HG02588 (cell line): ENCODE measurements around the gene NMNAT2.
"Not testable (repeated sequence)": the region's sequence is repeated elsewhere in the genome, so short reads cannot be mapped to it uniquely, and the experiment has no call there.

Source experiments
- ATAC-seq: cut with Tn5 transposase; IDR thresholded peaks from one replicate; pipeline ENCODE4 v1.9.1; 2021; ENCODE audit warnings: mild to moderate bottlenecking, moderate library complexity; ENCODE audit not compliant: unreplicated experiment

Gene NMNAT2

DNA sequence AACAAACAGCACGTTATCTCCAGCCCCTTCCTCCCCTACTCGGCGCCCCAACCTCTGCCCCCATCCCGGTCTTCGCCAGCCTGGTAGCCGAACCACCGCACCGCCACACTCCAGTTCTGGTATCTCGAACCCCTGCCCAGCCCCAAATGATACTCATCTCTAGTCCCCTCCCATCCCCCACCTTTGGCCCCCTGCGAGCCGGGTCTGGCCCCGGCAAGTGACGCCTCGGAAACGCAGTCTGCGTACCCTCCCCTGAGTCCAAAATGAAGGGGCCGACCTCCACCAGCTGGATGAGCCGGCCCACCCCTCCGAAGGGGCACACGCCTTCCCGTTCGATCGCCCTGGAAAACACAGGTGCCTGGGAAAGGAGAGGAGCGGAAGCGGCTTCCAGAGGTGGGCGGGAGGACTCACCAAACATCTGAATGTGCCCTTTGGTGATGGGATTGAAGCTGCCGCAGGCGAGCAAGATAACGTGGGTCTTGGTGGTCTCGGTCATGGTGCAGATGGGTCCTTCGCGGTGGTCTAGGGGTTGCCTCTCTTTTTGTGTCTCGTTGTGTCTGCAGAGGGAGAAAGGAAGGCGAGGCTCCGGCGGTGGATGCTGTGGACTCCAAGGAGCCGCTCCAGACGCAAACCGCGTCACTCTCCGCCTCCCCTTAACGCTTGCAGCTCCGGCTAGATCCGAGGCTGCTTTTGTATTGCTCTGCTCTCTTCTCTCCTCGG is at the start of gene NMNAT2:
TSS of gene NMNAT2 (minus strand) at position 609 of the 720 bp plus-strand sequence. CDS start at position 496, 113 bp downstream.
- no peak for ATAC-seq

DNA sequence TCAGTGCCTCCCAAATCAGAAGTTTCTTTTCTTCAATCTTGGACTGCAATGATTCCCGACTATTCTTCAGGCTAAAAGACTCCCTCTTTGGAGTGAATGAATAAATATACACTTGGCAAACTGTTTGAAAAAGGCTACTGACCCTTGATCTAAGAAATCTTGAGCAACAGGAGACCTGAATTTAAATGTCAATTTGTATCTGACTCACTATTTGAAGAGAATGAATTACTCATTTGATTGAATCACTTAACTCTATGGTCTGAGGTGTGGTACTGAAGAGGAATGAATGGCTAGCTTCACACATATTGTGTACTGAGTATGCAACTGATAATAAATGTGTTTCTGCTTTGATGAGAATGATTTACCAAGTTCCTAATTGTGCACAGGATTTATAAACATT is 49.5 kb upstream of the NMNAT2 start:
- ATAC-seq, result no peak

DNA sequence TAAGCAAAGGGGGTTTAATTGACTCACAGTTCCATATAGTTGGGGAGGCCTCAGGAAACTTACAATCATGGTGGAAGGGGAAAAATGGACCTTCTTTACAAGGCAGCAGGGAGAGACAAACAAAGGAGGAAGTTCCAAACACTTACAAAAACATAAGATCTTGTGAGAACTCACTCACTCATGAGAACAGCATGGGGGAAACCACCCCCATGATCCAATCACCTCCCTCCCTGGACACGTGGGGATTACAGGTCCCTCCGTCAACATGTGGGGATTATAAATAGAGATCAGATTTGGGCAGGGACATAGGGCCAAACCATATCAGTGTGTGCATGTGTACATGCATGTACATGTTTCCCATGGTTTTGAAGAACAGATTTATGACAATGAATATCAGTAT is 48.6 kb upstream of the NMNAT2 start:
- no peak for ATAC-seq

DNA sequence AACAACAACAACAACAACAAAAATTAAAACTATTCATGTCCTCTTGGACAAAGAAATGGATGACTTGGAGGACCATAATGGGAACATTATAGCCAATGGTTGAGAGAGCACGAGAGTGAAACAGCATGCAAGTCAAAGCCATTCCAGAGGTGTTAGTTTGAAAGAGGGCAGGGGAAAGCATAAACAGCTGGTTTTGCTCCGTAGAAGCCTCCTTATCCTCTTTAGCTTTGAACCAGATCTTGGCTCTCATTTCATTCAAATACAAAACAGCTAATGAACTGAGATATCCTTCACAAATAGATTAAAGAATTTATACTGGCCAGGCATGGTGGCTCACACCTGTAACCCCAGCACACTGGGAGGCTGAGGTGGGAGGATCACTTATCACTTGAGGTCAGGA is 45.4 kb upstream of the NMNAT2 start:
- no peak for ATAC-seq

DNA sequence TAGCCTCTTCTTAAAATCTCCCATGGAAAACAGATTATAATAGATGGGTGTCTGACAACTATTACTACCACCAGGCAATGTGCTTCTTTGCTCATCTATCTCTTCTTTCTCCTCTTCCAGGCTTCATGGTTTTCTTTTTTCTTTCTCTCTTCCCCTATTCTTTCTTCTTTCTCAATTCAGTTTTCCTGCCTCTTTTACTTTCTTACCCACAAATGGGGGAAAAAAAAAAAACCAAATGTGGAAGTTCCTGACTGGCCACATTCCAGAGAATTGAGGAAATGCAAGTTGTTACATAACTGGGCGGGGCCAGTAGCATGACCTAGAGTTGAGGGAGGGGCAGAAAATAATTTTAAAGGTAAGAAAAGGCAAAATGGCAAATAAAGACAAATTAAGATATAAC is 43.2 kb upstream of the NMNAT2 start:
- no peak for ATAC-seq

DNA sequence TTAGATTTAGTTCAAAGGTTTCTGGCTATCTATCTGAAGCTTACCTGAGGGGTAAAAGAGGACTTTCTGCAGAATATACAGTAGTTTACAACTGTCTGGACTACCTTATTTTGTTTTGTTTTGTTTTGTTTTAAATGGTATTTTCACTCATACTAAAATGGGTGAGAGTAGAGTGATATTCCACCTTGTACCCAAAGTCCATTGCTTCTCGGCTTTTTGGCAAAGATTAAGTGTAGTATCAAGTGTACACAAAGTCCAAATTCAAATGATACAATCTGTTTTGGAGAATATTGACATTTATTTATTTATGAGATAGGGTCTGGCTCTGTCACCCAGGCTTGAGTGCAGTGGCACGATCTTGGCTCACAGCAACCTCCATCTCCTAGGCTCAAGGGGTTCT is 42.4 kb upstream of the NMNAT2 start:
- no peak for ATAC-seq

DNA sequence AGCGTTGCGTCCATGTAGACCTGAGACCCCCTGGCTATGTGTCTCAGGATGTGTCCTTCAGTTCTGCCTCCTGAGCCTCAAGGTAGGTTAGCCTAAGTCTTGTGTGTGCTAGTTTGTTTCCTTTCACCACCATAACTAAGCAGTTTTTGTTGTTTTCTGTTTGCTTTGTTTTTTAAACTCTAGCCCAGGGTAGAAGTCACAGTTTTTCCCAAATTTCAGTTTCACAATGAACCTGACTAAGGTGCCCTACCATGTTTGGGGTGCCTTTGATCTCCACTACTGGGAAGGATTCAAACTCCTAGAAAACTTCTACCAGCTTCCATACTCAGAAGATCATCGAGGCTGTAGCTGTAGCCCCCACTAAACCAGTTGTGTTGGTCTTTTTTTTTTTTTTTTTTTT is 39.3 kb upstream of the NMNAT2 start:
- ATAC-seq, result no peak

DNA sequence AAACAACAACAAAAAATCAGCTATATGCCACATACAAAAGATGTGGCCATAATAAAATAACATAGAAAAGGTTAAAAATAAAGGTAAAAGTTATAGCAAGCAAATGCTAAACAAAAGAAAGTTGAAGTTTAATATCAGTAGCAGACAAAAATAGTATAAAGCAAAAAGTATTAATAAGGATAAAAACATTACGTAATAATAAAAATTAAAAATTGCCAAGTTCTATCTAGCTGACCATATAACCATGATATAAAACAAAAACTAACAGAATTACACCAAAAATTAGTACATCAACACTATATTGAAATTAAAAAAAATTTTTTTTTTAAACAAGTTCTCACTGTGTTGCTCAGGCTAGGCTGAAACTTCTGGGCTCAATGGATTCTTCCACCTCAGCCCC is 38.6 kb upstream of the NMNAT2 start:
- no peak for ATAC-seq

DNA sequence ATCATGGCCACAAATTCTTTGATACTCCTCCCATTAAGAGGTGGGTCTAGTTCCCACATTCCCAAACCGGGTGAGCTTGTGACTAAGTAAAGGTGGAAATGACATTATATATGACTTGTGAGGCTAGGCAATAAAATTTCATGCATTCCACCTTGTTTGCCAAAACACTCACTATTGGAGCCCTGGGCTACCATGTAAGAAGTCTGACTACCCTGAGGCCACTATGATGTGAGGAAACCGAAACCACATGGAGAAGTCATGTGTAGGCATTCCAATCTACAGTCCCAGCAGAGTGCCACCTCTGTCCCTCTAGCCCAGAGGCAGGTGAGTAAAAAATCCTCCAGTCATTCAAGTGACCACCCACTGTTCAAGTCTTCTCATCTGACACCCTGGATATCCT is 36.2 kb upstream of the NMNAT2 start:
- ATAC-seq, result no peak

DNA sequence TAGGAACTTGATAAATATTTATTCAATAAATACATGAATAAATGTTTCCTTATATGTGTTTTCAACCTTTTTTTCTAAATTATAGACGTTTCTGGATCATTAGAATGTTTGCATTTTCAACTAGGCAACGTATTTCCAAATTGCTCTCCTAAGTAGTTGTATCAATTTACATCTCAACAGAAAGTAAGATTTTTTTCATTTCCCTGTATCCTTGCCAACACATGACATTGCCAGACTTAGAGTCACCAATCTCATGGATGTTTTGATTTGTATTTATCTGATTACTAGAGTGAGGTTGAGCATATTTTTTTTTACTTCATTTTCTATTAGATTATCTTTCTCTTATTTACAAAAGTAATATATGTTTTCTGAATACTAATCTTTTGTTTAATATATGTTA is 31.9 kb upstream of the NMNAT2 start:
- ATAC-seq, result no peak

DNA sequence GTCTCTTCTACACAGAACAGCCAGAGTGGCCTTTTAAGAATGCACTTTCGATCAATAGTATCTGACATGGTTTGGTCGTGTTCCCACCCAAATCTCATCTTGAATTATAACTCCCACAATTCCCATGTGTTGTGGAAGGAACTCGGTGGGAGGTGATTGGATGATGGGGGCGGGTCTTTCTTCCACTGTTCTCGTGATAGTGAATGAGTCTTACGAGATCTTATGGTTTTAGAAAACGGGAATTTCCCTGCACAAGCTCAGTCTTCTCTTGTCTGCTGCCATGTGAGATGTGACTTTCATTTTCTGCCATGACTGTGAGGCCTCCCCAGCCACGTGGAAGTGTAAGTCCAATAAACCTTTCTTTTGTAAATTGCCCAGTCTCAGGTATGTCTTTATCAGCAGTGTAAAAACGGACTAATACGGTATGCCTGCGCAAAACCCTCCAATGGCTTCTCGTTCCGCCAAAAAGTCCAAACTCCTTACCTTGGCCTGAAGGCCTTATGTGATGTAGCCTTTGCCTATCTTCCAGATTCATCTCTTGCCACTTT is 31.1 kb upstream of the NMNAT2 start:
- no peak for ATAC-seq

DNA sequence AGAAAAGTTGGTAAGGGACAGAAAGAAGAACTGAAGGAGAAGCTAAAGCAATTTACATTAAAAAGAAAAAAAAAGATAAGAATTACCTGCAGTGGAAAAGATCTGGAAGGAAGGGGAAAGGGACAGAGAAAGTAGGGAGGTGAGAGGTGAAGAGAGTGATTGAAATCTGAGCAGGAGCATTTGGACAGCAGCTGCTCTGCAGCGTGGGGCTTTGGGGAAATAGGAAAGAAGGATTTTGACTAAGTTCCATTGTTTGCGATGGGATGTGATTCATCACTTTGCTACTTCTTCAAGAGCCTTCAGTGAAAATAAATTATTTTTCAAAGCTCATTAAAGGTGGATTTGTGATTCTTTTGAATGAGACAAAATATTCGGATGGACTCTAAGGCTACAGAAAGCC is 26.1 kb upstream of the NMNAT2 start:
- no peak for ATAC-seq

DNA sequence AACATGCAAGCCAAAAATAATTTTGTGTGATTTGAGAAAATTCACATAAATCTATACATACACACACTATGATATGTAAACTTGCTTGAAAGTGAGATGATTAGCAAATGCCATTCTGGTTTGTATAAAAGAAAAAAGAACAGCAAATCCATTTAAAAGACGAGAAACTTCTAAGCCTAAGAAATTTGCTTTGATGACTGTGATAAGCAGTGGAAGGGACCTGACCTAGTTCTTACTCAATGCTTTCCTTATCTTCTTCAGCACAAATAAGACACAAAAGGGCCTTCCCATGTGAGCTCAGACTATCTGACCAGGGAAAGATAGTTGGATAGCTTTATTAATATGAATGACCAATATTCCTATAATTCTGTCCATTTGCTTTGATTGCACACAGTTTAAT is 25.3 kb upstream of the NMNAT2 start:
- no peak for ATAC-seq

DNA sequence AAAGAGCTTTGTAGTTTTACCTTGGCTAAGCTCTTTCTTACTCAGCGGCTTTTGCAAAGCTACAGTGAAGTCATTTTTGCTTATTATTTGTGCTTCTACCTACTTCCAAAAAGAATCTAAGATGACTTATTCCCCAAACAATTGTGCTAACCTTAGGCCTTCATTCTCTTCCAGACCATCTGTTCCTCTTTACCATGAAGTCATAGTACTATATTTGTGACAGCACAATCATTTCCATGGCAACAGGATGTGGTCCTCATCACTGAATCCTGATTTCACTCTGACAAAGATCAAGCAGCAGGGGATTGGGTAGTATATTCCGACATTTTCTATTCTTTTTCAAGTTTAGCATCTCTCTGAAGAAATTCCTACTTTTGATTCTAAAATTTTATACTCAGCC is 24.8 kb upstream of the NMNAT2 start:
- ATAC-seq, result no peak

DNA sequence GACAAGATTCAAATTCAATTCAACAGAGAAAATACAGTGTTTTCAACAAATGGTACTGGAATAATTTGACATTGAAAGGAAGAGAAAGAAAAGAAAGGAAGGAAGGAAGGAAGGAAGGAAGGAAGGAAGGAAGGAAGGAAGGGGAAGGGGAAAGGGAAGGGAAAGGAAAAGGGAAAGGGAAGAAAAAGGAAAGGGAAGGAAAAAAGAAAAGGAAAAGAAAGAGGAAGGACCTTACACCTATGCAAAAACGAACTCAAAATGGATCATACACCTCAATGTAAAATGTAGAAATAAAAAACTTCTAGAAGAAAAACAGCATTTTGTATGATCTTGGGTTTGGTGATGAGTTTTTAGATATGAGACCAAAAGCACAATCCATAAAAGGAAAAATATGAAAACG is 19.9 kb upstream of the NMNAT2 start:
- no peak for ATAC-seq

DNA sequence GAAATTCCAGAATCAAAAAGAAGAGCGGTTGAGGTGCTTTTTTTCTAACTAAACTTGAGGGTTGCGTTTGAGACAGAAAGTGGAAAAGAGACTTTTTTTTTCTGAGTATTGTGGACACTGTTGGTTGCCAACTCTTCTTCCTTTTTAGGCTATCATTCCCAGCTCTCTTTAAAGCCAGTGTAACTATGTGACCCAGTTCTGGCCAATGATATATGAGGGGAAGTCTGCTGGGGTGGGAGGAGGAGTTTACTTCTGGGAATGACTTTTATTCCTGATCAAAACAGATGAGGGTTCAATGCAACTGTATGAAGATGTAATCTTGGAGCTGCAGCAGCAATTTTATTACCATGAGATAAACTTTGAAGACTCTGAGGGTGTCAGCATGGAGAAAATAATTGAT is 17.3 kb upstream of the NMNAT2 start:
- ATAC-seq, result no peak

DNA sequence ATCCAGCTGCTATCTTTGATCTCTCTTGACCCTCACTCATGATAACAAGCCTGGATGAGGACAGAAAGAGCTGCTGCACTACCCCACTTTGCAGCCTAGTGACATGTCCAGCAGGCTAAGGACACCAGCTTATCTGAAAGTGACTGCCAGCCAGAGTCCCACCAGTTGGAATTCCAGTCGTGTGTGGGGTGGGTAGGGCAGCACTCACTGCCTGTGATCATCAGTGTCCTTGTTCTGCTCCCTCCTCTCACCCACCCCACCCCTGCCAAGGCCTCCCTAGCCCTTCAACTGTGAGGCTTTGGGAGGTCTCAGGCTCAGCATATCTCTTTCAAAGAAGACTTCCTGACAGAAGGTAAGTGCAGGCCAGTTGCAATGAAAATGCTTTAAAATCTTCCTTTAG is 15.5 kb upstream of the NMNAT2 start:
- ATAC-seq, result no peak

DNA sequence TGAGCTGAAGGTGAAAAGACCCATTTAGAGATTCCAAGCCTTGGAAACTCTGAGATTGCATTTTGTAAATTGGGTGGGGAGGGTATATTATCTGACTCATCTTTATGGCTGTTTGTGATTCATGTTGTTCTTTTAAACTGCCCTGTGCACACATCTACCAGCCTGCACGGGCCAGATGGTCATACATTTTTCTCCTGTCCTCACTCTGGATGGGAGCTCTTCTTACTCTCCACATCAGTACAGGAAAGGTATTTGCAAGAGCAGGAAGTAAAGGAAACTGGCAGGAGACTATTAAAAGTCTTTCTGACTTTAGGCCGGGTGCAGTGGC is 14.3 kb upstream of the NMNAT2 start:
- no peak for ATAC-seq

DNA sequence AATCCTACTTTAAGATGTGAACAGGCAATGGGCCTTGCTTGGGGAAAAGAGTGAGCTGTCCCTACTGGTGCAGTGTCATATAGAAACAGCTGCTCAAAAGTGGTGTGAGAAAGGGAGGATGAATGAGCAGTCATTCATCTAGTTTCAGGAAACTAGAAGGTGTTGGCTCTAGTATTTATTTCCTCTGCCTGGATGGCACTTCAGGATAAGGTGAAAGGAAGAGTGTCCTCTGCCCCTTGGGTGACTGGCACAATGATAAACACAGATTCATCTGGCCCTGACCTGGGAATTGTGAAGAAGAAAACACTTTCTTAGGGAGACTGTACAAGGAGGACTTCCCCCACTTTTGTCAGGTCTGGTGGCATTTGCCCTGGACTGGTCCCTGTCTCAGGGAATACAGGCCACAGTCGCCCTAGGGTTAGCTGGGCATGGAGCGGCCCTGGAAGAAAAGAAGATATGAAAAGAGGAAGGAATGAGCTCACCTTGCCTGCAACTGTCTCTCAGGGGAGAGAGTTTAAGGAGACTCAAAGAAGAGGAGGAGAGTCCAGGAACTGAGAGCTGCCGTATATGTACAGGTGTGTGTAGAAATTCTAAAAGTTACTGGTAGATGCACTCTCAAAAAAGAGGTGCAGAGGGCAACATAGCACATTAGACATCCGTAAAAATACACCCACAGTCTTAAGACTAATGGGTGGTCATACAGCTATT is 13.8 kb upstream of the NMNAT2 start:
- no peak for ATAC-seq

DNA sequence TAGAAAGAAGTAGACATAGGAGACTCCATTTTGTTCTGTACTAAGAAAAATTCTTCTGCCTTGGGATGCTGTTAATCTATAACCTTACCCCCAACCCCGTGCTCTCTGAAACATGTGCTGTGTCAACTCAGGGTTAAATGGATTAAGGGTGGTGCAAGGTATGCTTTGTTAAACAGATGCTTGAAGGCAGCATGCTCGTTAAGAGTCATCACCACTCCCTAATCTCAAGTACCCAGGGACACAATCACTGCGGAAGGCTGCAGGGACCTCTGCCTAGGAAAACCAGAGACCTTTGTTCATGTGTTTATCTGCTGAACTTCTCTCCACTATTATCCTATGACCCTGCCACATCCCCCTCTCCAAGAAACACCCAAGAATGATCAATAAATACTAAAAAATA is 9.4 kb upstream of the NMNAT2 start:
- not testable (repeated sequence) for ATAC-seq

DNA sequence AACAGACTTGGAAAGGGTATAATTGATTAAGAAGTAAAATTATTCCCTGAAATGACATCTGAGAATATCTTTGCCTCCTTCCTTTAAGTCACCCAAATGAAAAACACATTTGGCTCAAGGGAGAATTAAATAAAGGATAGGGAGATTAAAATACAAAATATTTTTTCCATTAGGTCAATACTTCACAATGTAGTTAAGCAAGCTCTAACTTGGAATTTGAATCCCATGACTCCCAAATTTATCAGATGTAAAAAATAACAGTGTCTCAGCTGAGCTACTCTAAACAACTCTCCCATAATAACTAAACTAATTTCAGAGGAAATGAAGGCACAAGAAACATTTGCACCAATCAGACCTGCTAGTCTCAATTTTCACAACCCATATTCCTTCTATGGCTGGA is 6.5 kb upstream of the NMNAT2 start:
- no peak for ATAC-seq

DNA sequence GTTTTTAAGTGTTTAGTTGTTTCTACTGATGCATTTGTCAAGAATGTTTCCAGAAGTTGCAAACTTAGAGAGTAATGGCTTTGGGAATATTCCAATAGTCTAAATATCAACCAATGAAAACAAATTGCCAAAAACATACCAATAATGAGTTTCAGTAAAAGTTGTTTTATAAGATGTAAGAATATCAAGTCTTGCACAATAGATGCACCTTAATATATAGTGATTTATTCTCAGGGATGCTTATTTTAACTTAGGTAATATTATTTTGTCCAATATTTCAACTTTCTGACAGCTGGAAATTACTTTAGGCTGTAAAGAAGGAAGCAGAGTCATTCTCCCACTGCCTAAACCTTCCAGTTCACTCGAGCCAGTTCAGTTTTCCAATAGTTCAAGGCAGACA is 5.4 kb upstream of the NMNAT2 start:
- ATAC-seq, result no peak

DNA sequence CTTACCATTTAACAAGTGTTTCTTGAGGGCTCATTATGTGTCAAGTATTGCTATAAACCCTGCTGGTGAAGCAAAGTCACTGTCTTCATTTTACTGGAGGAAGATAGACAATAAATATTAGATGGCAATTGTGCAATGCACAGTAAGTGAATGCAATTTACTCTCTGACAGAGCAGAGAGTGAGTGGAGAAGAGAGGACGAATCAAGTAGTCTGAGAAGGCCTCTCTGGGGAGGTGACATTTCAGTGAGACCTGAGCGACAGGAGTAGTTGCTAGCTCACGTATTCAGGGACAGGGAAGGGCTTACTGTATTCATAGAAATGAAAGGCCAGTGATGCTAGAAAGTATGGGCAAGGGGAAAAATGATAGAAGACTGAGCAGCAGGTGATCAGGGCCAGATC is 1.2 kb upstream of the NMNAT2 start:
- ATAC-seq, result no peak
